SK-N-SH (cell line): ENCODE results near the gene OSCAR.

Source experiments
- EP300 ChIP-seq, 2 experiments: IDR thresholded peaks; 2 replicates each; pipeline versions ENCODE4 v1.4.0 to v1.6.1; 2012; ENCODE audit warnings: borderline replicate concordance in 1 of 2, low read depth in 1 of 2, low read length in 1 of 2
- FOXJ3 ChIP-seq: sonication (generic); formaldehyde crosslinking; IDR thresholded peaks from 2 replicates; pipeline ENCODE4 v1.5.1; 2020; ENCODE audit warnings: mild to moderate bottlenecking, missing genetic modification reagents
- FOXM1 ChIP-seq: IDR thresholded peaks from 2 replicates; pipeline ENCODE4 v1.4.0; 2012; ENCODE audit warnings: low read depth, mild to moderate bottlenecking
- MXI1 ChIP-seq: IDR thresholded peaks from 2 replicates; pipeline ENCODE4 v1.6.1; 2012; ENCODE audit warnings: mild to moderate bottlenecking, low read depth, low read length, improper control_type of control experiment
- NRF1 ChIP-seq: IDR thresholded peaks from 2 replicates; pipeline ENCODE4 v1.6.1; 2012; ENCODE audit warnings: low read depth, mild to moderate bottlenecking, low read length
- POLR2AphosphoS5 ChIP-seq: IDR thresholded peaks from 2 replicates; pipeline ENCODE4 v1.6.1; 2012; ENCODE audit warnings: low read depth, low read length
- YY1 ChIP-seq: IDR thresholded peaks from 2 replicates; pipeline ENCODE4 v1.4.0; 2012; ENCODE audit warnings: low read depth, mild to moderate bottlenecking
- TF ChIP-seq, protein P1 (sequence below): fragments of 200-600 bp; sonication (generic); IDR thresholded peaks from 2 replicates; pipeline ENCODE4 v1.6.1; 2017; ENCODE audit warnings: antibody characterized with exemption, mild to moderate bottlenecking, moderate library complexity
- TF ChIP-seq, protein P2 (sequence below): IDR thresholded peaks from 2 replicates; pipeline ENCODE4 v1.6.1; 2012; ENCODE audit warnings: mild to moderate bottlenecking, low read depth, low read length, moderate library complexity
- TF ChIP-seq, protein P3 (sequence below): IDR thresholded peaks from 2 replicates; pipeline ENCODE4 v1.4.0; 2012; ENCODE audit warnings: low read depth
- TF ChIP-seq, protein P4 (sequence below): IDR thresholded peaks from 2 replicates; pipeline ENCODE4 v1.4.0; 2012; ENCODE audit warnings: low read depth, borderline replicate concordance
- TF ChIP-seq, protein P5 (sequence below): IDR thresholded peaks from 2 replicates; pipeline ENCODE4; 2012

DNA sequence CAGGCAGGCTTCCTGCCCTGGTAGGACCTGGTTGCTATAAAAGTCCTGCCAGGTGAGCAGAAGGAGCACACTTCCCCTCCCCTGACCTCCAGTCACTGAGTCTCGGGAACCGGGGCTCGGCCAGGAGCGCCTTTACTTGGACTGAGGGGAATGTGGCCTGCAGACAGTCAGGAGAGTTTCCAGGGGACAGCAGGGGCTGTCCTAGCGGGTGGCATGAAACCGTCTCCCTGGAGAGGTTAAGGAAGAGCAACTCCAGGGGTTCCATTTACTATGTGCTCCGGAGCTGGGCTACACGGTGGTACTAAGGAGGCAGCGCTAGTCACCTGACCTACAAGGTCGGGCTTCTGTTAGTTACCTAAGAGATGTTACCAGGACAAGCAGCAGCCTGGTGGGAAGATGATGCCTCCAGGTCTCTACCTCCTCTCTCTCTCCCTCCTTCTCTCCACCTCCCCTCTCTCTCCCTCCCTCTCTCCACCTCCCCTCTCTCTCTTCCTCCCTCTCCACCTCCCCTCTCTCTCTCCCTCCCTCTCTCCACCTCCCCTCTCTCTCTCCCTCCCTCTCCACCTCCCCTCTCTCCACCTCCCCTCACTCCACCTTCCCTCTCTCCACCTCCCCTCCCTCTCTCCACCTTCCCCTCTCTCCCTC, 32.8 kb upstream of the OSCAR start:
- TF ChIP-seq, protein P1, sequence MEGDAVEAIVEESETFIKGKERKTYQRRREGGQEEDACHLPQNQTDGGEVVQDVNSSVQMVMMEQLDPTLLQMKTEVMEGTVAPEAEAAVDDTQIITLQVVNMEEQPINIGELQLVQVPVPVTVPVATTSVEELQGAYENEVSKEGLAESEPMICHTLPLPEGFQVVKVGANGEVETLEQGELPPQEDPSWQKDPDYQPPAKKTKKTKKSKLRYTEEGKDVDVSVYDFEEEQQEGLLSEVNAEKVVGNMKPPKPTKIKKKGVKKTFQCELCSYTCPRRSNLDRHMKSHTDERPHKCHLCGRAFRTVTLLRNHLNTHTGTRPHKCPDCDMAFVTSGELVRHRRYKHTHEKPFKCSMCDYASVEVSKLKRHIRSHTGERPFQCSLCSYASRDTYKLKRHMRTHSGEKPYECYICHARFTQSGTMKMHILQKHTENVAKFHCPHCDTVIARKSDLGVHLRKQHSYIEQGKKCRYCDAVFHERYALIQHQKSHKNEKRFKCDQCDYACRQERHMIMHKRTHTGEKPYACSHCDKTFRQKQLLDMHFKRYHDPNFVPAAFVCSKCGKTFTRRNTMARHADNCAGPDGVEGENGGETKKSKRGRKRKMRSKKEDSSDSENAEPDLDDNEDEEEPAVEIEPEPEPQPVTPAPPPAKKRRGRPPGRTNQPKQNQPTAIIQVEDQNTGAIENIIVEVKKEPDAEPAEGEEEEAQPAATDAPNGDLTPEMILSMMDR, result no peak
- TF ChIP-seq YY1 (no peak), POLR2AphosphoS5 (no peak), MXI1 (no peak), FOXM1 (no peak), EP300 (IDR thresholded peaks at IDR 0.05; ENCODE audit: borderline replicate concordance in 1 of 2, low read depth in 1 of 2, low read length in 1 of 2) (no peak), NRF1 (no peak), FOXJ3 (CRISPR knock-in tag) (no peak)
- TF ChIP-seq, protein P2, sequence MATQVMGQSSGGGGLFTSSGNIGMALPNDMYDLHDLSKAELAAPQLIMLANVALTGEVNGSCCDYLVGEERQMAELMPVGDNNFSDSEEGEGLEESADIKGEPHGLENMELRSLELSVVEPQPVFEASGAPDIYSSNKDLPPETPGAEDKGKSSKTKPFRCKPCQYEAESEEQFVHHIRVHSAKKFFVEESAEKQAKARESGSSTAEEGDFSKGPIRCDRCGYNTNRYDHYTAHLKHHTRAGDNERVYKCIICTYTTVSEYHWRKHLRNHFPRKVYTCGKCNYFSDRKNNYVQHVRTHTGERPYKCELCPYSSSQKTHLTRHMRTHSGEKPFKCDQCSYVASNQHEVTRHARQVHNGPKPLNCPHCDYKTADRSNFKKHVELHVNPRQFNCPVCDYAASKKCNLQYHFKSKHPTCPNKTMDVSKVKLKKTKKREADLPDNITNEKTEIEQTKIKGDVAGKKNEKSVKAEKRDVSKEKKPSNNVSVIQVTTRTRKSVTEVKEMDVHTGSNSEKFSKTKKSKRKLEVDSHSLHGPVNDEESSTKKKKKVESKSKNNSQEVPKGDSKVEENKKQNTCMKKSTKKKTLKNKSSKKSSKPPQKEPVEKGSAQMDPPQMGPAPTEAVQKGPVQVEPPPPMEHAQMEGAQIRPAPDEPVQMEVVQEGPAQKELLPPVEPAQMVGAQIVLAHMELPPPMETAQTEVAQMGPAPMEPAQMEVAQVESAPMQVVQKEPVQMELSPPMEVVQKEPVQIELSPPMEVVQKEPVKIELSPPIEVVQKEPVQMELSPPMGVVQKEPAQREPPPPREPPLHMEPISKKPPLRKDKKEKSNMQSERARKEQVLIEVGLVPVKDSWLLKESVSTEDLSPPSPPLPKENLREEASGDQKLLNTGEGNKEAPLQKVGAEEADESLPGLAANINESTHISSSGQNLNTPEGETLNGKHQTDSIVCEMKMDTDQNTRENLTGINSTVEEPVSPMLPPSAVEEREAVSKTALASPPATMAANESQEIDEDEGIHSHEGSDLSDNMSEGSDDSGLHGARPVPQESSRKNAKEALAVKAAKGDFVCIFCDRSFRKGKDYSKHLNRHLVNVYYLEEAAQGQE, result no peak
- TF ChIP-seq, protein P3, sequence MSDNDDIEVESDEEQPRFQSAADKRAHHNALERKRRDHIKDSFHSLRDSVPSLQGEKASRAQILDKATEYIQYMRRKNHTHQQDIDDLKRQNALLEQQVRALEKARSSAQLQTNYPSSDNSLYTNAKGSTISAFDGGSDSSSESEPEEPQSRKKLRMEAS, result no peak
- TF ChIP-seq, protein P4, sequence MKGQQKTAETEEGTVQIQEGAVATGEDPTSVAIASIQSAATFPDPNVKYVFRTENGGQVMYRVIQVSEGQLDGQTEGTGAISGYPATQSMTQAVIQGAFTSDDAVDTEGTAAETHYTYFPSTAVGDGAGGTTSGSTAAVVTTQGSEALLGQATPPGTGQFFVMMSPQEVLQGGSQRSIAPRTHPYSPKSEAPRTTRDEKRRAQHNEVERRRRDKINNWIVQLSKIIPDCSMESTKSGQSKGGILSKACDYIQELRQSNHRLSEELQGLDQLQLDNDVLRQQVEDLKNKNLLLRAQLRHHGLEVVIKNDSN, result no peak
- TF ChIP-seq, protein P5, sequence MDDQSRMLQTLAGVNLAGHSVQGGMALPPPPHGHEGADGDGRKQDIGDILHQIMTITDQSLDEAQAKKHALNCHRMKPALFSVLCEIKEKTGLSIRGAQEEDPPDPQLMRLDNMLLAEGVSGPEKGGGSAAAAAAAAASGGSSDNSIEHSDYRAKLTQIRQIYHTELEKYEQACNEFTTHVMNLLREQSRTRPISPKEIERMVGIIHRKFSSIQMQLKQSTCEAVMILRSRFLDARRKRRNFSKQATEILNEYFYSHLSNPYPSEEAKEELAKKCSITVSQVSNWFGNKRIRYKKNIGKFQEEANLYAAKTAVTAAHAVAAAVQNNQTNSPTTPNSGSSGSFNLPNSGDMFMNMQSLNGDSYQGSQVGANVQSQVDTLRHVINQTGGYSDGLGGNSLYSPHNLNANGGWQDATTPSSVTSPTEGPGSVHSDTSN, result no peak
